Measurements from ENCODE around the gene GPR55.

- TF ChIP-seq CTCF (IDR thresholded peaks at IDR 0.05): no peak
- no peak for TF ChIP-seq POLR2A (IDR thresholded peaks at IDR 0.05)
These were observed 26.9 kb downstream of the GPR55 start for GRCh38 chr2:230898016-230898712.
